Neural cell (in vitro differentiated cells): ENCODE measurements around the gene GMPR2. TPM values are rescaled to one million over a fixed set of nuclear protein-coding genes. Genes with fewer than 3 reads are reported as not detected.
"Not testable (repeated sequence)": the region's sequence is repeated elsewhere in the genome, so short reads cannot be mapped to it uniquely, and the experiment has no call there.

Experiments used
- H2AFZ ChIP-seq: fragments of 200-600, 300-800 bp; sonication (generic), shearing (Covaris generic); 2 replicates; pipeline ENCODE4 v1.6.0; 2014; ENCODE audit warnings: low read depth, mild to moderate bottlenecking, antibody characterized with exemption, low read length, moderate library complexity
- H3F3A ChIP-seq: fragments of 200-600 bp; shearing (Covaris generic); 2 replicates; pipeline ENCODE4 v1.6.1; 2016; ENCODE audit warnings: mild to moderate bottlenecking, moderate library complexity, mixed read lengths, antibody characterized with exemption, low read length; ENCODE audit not compliant: insufficient read depth, poor library complexity, severe bottlenecking
- H3K27ac ChIP-seq: fragments of 200-600, 300-800 bp; sonication (generic), shearing (Covaris generic); 2 replicates; pipeline ENCODE4 v1.5.1; 2014; ENCODE audit warnings: mild to moderate bottlenecking, low read length, moderate library complexity
- H3K27me3 ChIP-seq: fragments of 300-800, 200-600 bp; sonication (generic), shearing (Covaris generic); 2 replicates; pipeline ENCODE4 v1.6.0; 2014; ENCODE audit warnings: mild to moderate bottlenecking, low read depth, low read length, moderate library complexity; ENCODE audit not compliant: insufficient read depth
- H3K36me3 ChIP-seq: fragments of 300-800, 200-600 bp; sonication (generic), shearing (Covaris generic); 2 replicates; pipeline ENCODE4 v1.5.1; 2014; ENCODE audit warnings: mild to moderate bottlenecking, antibody characterized with exemption, low read length, moderate library complexity; ENCODE audit not compliant: insufficient read depth
- H3K4me2 ChIP-seq: fragments of 300-800, 200-600 bp; sonication (generic), shearing (Covaris generic); 2 replicates; pipeline ENCODE4 v1.6.0; 2014; ENCODE audit warnings: mild to moderate bottlenecking, low read length
- H3K4me3 ChIP-seq: fragments of 300-800, 200-600 bp; sonication (generic), shearing (Covaris generic); 2 replicates; pipeline ENCODE4 v1.5.1; 2014; ENCODE audit warnings: mild to moderate bottlenecking, low read length, moderate library complexity
- H3K79me2 ChIP-seq: fragments of 200-600 bp; shearing (Covaris generic); replicated peaks from 2 replicates; pipeline ENCODE4 v1.6.0; 2014; ENCODE audit warnings: mild to moderate bottlenecking, low read length, moderate library complexity; ENCODE audit not compliant: insufficient read depth
- H3K9ac ChIP-seq: fragments of 300-800, 200-600 bp; sonication (generic), shearing (Covaris generic); 2 replicates; pipeline ENCODE4 v1.6.1; 2016; ENCODE audit warnings: mild to moderate bottlenecking, low read length, mixed read lengths
- H3K9me2 ChIP-seq: fragments of 200-600 bp; shearing (Covaris generic); 2 replicates; pipeline ENCODE4 v1.6.1; 2016; ENCODE audit warnings: mild to moderate bottlenecking, low read length, mixed read lengths; ENCODE audit not compliant: insufficient read depth
- H3K9me3 ChIP-seq: fragments of 200-600, 300-800 bp; sonication (generic), shearing (Covaris generic); 2 replicates; pipeline ENCODE4 v1.6.1; 2016; ENCODE audit warnings: mild to moderate bottlenecking, mixed run types, low read length, moderate library complexity, mixed read lengths
- H4K20me1 ChIP-seq: fragments of 200-600 bp; shearing (Covaris generic); 2 replicates; pipeline ENCODE4 v1.6.1; 2016; ENCODE audit warnings: mild to moderate bottlenecking, mixed run types; ENCODE audit not compliant: insufficient read depth
- CTCF ChIP-seq: fragments of 450-650 bp; IDR thresholded peaks from 2 replicates; pipeline ENCODE4 v1.5.1; 2014; ENCODE audit warnings: antibody characterized with exemption, mild to moderate bottlenecking, moderate library complexity; ENCODE audit not compliant: poor library complexity, severe bottlenecking
- EP300 ChIP-seq: fragments of 450-650 bp; conservative IDR thresholded peaks from 2 replicates; pipeline ENCODE4 v1.6.1; 2014; ENCODE audit warnings: antibody characterized with exemption, mild to moderate bottlenecking, moderate library complexity; ENCODE audit not compliant: poor library complexity, severe bottlenecking
- EZH2 ChIP-seq: fragments of 200-600, 300-800 bp; shearing (Covaris generic), sonication (generic); IDR thresholded peaks from 2 replicates; pipeline ENCODE4 v1.6.1; 2014; ENCODE audit warnings: antibody characterized with exemption, low read length, borderline replicate concordance, mild to moderate bottlenecking; ENCODE audit not compliant: insufficient read depth, poor library complexity, severe bottlenecking
- MXI1 ChIP-seq: fragments of 450-650 bp; conservative IDR thresholded peaks from 2 replicates; pipeline ENCODE4 v1.6.1; 2014; ENCODE audit warnings: antibody characterized with exemption, mild to moderate bottlenecking; ENCODE audit not compliant: poor library complexity, severe bottlenecking
- POLR2AphosphoS5 ChIP-seq: IDR thresholded peaks from 2 replicates; pipeline ENCODE4 v1.6.1; 2012
- RAD21 ChIP-seq: fragments of 450-650 bp; conservative IDR thresholded peaks from 2 replicates; pipeline ENCODE4 v1.6.1; 2014; ENCODE audit warnings: antibody characterized with exemption, mild to moderate bottlenecking, moderate library complexity
- REST ChIP-seq: IDR thresholded peaks from 2 replicates; pipeline ENCODE4 v1.6.1; 2012; ENCODE audit warnings: borderline replicate concordance
- SMC3 ChIP-seq: fragments of 450-650 bp; conservative IDR thresholded peaks from 2 replicates; pipeline ENCODE4 v1.6.1; 2014; ENCODE audit warnings: antibody characterized with exemption, mild to moderate bottlenecking, moderate library complexity; ENCODE audit not compliant: poor library complexity
- TAF1 ChIP-seq: IDR thresholded peaks from 2 replicates; pipeline ENCODE4 v1.6.1; 2012; ENCODE audit warnings: low read depth
- polyA plus RNA-seq: library from polyadenylated mRNA; depleted of rRNA; stranded (reverse); fragments of >200 nt; gene quantifications from 2 replicates; pipeline ENCODE4 v1.2.3, GENCODE V29; 2014

Gene GMPR2
- polyA plus RNA-seq, 1 donor from 2014 or later: 132 TPM

GRCh38 chr14:24216345-24216699, 16.4 kb upstream of the GMPR2 start:
- H3F3A ChIP-seq: no peaks in the 10 kb centered on the region
- peak overlapping the region; percentile 86 for H3K4me3 ChIP-seq
- no peaks in the 10 kb centered on the region for H3K27me3 ChIP-seq
- no peaks in the 10 kb centered on the region for H3K9me3 ChIP-seq
- H4K20me1 ChIP-seq: no peaks in the 10 kb centered on the region
- peak overlapping the region; percentile 96 for H2AFZ ChIP-seq
- TF ChIP-seq MXI1 (no peak), POLR2AphosphoS5 (no peak), RAD21 (no peak), REST (no peak), EP300 (no peak), SMC3 (no peak), TAF1 (no peak), CTCF (no peak), EZH2 (no peak)
- peak overlapping the region; percentile 96 for H3K9ac ChIP-seq
- no peaks in the 10 kb centered on the region for H3K9me2 ChIP-seq
- peak overlapping the region; percentile 79 for H3K4me2 ChIP-seq
- peak overlapping the region; percentile 96 for H3K27ac ChIP-seq
- H3K79me2 ChIP-seq: peaks cover 2% of the 10 kb centered on the region
- H3K36me3 ChIP-seq: no peaks in the 10 kb centered on the region

GRCh38 chr14:24216876-24217275, 15.9 kb upstream of the GMPR2 start:
- H3K79me2 ChIP-seq, H3K4me2 ChIP-seq, H3F3A ChIP-seq, H3K27ac ChIP-seq, H2AFZ ChIP-seq, H4K20me1 ChIP-seq, H3K27me3 ChIP-seq, H3K4me3 ChIP-seq, H3K9me2 ChIP-seq, H3K9me3 ChIP-seq, H3K9ac ChIP-seq, H3K36me3 ChIP-seq: not testable (repeated sequence)

GRCh38 chr14:24219080-24219479, 13.6 kb upstream of the GMPR2 start:
- Histone ChIP-seq H3F3A (no peaks in the 10 kb centered on the region), H2AFZ (no peak overlapping the region), H3K9ac (no peak overlapping the region), H3K79me2 (peaks cover 2% of the 10 kb centered on the region), H3K4me2 (no peak overlapping the region), H3K27me3 (no peaks in the 10 kb centered on the region), H3K27ac (no peak overlapping the region), H3K4me3 (no peak overlapping the region), H4K20me1 (no peaks in the 10 kb centered on the region), H3K36me3 (no peaks in the 10 kb centered on the region), H3K9me3 (no peaks in the 10 kb centered on the region), H3K9me2 (no peaks in the 10 kb centered on the region)
- TF ChIP-seq REST: no peak
- no peak for TF ChIP-seq POLR2AphosphoS5
- TF ChIP-seq CTCF: no peak
- no peak for TF ChIP-seq MXI1
- TF ChIP-seq EP300: no peak
- no peak for TF ChIP-seq SMC3
- TF ChIP-seq RAD21: no peak
- TF ChIP-seq EZH2: no peak
- TF ChIP-seq TAF1: no peak
